ENCODE measurements around the gene C4BPB. TPM values are rescaled to one million over a fixed set of nuclear protein-coding genes. Genes with fewer than 3 reads are reported as not detected.

The C4BPB gene
- total RNA-seq, 2 experiments from 2014 or later, result not detected

DNA sequence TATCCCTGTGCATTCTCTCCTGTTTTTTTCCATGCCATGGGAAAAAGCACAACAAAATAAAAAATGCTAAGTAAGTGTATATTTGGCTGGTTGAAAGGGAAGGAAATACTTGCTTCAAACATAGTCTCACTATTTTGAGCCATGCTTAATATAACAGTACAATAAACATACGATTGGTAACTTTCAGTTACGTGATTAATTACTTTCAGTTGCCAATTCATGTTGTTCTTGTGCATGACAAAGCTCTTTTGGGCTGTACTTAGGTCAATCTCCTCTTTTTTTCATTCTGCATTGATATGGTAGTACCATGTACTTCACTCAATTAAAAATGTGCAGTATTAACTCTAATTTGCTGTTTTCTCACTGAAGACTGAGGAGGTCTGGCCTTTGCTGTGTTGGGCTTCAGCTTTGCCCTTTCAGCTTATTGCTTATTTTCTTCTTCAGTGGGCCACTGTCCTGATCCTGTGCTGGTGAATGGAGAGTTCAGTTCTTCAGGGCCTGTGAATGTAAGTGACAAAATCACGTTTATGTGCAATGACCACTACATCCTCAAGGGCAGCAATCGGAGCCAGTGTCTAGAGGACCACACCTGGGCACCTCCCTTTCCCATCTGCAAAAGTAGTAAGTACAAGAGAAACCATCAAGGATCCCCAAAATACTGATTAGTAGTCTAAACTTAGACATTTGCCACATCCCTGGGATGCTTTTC lies 2.7 kb downstream of the C4BPB start:
- intact Hi-C loops (cut with micrococcal nuclease; ENCODE audit: unreplicated experiment), result no loop called here
- Histone ChIP-seq H3K9me3 (ENCODE audit: low read length) (no peaks in the 10 kb centered on the region), H4K20me1 (ENCODE audit: insufficient read depth, low read length) (no peaks in the 10 kb centered on the region), H2AFZ (ENCODE audit: low read length) (no peak overlapping the region), H3K4me3 (ENCODE audit: low read depth, low read length, poor library complexity, severe bottlenecking) (no peak overlapping the region), H3K27ac (ENCODE audit: low read depth, low read length, poor library complexity, severe bottlenecking) (no peak overlapping the region), H3K9me2 (ENCODE audit: insufficient read depth, low read length) (no peaks in the 10 kb centered on the region), H3K36me3 (ENCODE audit: insufficient read depth, low read length) (no peaks in the 10 kb centered on the region), H3K4me2 (ENCODE audit: low read length) (no peak overlapping the region), H3K4me1 (ENCODE audit: insufficient read depth, low read length, poor library complexity, severe bottlenecking) (no peaks in the 10 kb centered on the region), H3K79me2 (ENCODE audit: insufficient read depth, low read depth, low read length) (no peaks in the 10 kb centered on the region)
- CTCF ChIA-PET (ENCODE audit: unreplicated experiment), result no interaction called here
- no peak for TF ChIP-seq EZH2phosphoT487 (IDR thresholded peaks at IDR 0.05; ENCODE audit: borderline replicate concordance, low read depth, low read length)
- TF ChIP-seq, protein P1, sequence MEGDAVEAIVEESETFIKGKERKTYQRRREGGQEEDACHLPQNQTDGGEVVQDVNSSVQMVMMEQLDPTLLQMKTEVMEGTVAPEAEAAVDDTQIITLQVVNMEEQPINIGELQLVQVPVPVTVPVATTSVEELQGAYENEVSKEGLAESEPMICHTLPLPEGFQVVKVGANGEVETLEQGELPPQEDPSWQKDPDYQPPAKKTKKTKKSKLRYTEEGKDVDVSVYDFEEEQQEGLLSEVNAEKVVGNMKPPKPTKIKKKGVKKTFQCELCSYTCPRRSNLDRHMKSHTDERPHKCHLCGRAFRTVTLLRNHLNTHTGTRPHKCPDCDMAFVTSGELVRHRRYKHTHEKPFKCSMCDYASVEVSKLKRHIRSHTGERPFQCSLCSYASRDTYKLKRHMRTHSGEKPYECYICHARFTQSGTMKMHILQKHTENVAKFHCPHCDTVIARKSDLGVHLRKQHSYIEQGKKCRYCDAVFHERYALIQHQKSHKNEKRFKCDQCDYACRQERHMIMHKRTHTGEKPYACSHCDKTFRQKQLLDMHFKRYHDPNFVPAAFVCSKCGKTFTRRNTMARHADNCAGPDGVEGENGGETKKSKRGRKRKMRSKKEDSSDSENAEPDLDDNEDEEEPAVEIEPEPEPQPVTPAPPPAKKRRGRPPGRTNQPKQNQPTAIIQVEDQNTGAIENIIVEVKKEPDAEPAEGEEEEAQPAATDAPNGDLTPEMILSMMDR (conservative IDR thresholded peaks at IDR 0.05; ENCODE audit: low read length), result no peak
- DNase-seq (ENCODE audit: low spot score), result no peak
- POLR2A ChIA-PET, result interaction anchor here (0.6 to 0.9 kb wide), 2 partner anchors 93 to 260 kb away, joined by 3 read pairs; no protein-coding TSS in a partner anchor
- no TSS peak for BruUV-seq (replicated peaks)

DNA sequence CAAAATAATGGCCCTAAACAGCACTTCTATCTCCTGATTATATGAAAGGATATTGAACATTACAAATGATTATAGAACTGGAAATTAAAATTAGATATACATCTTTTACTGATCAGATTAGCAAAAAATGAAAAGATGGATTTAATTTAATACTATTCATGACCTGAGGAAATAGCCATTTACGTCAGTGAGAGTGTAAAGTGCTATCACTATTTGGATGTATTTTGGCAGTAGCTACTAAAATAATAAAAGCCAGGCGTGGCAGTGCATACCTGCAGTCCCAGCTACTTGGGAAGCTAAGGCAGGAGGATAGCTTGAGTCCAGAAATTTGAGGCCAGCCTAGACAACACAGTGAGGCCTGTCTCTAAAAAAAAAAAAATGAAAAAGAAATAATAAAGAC lies 5.3 kb downstream of the C4BPB start:
- intact Hi-C loops (cut with micrococcal nuclease; ENCODE audit: unreplicated experiment), result no loop called here
- no peak overlapping the region for H3K27ac ChIP-seq (ENCODE audit: low read depth, low read length, poor library complexity, severe bottlenecking)
- no peaks in the 10 kb centered on the region for H3K4me1 ChIP-seq (ENCODE audit: insufficient read depth, low read length, poor library complexity, severe bottlenecking)
- H2AFZ ChIP-seq (ENCODE audit: low read length), result no peak overlapping the region
- CTCF ChIA-PET (ENCODE audit: unreplicated experiment), result no interaction called here
- no peaks in the 10 kb centered on the region for H3K9me3 ChIP-seq (ENCODE audit: low read length)
- no peak overlapping the region for H3K4me3 ChIP-seq (ENCODE audit: low read depth, low read length, poor library complexity, severe bottlenecking)
- BruUV-seq (replicated peaks), result no TSS peak
- no peaks in the 10 kb centered on the region for H3K79me2 ChIP-seq (ENCODE audit: insufficient read depth, low read depth, low read length)
- H3K4me2 ChIP-seq (ENCODE audit: low read length), result no peak overlapping the region
- POLR2A ChIA-PET, result interaction anchor here (0.7 kb wide), 1 partner anchor 10 kb away, joined by 3 read pairs; no protein-coding TSS in a partner anchor
- H3K36me3 ChIP-seq (ENCODE audit: insufficient read depth, low read length), result no peaks in the 10 kb centered on the region
- no peaks in the 10 kb centered on the region for H3K9me2 ChIP-seq (ENCODE audit: insufficient read depth, low read length)
- TF ChIP-seq, protein P1 (conservative IDR thresholded peaks at IDR 0.05; ENCODE audit: low read length), result no peak
- no peak for TF ChIP-seq EZH2phosphoT487 (IDR thresholded peaks at IDR 0.05; ENCODE audit: borderline replicate concordance, low read depth, low read length)
- no peaks in the 10 kb centered on the region for H4K20me1 ChIP-seq (ENCODE audit: insufficient read depth, low read length)
- no peak for DNase-seq (ENCODE audit: low spot score)

DNA sequence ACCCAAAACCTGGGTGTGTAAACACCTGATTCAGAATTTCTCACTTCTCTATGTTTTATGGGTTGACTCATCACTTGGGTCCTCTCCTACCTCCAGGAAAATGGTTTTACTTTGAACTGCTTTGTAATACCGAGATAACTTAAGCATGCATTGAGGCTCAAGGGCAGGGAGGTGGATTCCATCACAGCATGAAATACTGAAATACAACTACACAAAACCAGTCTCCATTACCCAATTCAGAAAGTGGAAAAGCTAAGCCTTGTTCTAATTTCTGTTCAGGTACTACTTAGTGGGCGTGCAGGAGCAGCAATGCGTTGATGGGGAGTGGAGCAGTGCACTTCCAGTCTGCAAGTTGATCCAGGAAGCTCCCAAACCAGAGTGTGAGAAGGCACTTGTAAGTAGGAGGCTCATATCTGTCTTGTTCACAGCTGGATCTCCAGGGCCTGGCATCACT lies 9.2 kb downstream of the C4BPB start:
- Histone ChIP-seq H3K4me2 (ENCODE audit: low read length) (no peak overlapping the region), H3K4me1 (ENCODE audit: insufficient read depth, low read length, poor library complexity, severe bottlenecking) (no peaks in the 10 kb centered on the region), H3K36me3 (ENCODE audit: insufficient read depth, low read length) (no peaks in the 10 kb centered on the region), H3K4me3 (ENCODE audit: low read depth, low read length, poor library complexity, severe bottlenecking) (no peak overlapping the region), H4K20me1 (ENCODE audit: insufficient read depth, low read length) (no peaks in the 10 kb centered on the region), H3K27ac (ENCODE audit: low read depth, low read length, poor library complexity, severe bottlenecking) (no peak overlapping the region), H3K9me3 (ENCODE audit: low read length) (no peaks in the 10 kb centered on the region), H3K9me2 (ENCODE audit: insufficient read depth, low read length) (no peaks in the 10 kb centered on the region), H2AFZ (ENCODE audit: low read length) (no peak overlapping the region), H3K79me2 (ENCODE audit: insufficient read depth, low read depth, low read length) (no peaks in the 10 kb centered on the region)
- DNase-seq (ENCODE audit: low spot score), result no peak
- intact Hi-C loops (cut with micrococcal nuclease; ENCODE audit: unreplicated experiment), result no loop called here
- ChIA-PET POLR2A (no interaction called here), CTCF (ENCODE audit: unreplicated experiment) (no interaction called here)
- no TSS peak for BruUV-seq (replicated peaks)
- TF ChIP-seq, protein P1 (conservative IDR thresholded peaks at IDR 0.05; ENCODE audit: low read length), result no peak

Measured in OCI-LY7 (cell line).